GM10847 (cell line): ENCODE measurements around the gene RNASEH1.

ENCODE experiments used
- POLR2A ChIP-seq: IDR thresholded peaks from 2 replicates; pipeline ENCODE4 v1.6.1; 2011; ENCODE audit not compliant: insufficient read length; ENCODE audit errors: extremely low read depth

The RNASEH1 gene

DNA sequence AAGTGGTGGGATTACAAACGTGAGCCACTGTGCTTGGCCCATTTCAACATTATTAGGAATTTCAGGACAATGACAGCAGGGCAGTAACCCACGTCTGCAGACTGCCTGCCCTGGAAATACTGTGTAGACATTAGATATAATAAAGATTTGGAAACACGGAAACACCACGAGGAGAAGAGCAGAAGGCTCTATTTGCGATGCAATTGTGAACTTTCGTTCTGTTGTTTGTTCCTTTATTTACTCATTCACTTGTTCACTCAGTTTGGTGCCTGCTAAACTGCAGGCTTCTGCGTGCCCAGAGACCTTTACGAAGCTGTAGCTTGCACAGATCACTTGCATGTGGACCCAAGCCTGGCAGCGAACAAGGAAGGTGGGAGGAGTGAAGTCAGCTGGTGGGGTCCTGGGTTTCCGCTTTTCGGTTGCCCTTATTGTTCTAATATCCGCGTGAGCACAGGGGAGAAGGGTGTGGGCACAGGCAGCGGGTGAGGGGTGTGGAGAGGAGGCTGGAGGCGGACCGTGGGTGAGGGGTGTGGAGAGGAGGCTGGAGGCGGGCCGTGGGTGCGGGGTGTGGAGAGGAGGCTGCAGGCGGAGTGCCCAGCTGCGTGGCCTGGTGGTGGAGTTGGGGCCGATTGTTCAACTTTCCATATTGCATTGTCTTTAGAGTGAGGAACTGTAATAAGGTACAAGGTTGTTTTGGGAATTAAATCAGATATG is 40.2 kb upstream of the RNASEH1 start:
- no peak for TF ChIP-seq POLR2A

- TF ChIP-seq POLR2A: no peak
Observed at GRCh38 chr2:3597567-3597966, 39.4 kb upstream of the RNASEH1 start.

GRCh38 chr2:3596901-3597417 is 38.8 kb upstream of the RNASEH1 start:
- TF ChIP-seq POLR2A: no peak

DNA sequence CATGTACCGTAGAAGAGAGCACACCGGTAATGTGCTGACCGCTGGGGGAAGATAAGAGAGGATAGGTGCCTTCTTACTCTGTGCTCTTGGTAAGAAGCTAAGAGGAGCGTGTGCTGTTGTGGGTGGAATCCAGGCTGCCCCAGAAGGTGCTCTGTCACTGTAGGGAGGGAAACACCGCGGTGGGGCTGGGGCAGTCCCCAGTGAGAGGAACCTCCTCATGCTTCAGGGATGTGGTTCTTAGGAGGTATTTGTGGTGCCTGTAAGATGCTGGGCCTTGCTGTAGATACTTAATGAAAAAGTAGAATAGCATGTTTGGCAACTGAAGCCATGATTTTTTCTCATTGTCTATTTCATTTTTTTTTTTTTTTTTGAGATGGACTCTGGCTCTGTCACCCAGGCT is 37.9 kb upstream of the RNASEH1 start:
- TF ChIP-seq POLR2A: no peak

DNA sequence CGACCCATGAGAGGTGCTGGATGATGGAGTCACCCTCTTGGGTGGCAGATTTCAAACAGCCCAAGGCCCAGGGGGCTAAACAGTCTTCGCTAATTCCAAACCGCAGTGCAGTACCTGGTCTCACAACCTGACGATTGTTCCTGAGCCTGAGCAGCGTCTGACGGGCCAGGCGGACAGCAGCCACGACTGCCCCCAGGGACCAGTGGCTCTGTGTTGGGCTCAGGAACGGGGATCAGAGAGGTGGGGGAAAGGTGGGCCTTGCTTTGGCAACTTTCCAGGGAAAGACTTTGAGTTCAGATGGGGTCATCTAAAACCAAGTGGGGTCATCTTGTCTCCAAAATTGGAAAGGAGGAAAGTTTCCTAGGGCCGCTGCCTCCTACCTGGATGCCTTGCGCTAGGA is 37.3 kb upstream of the RNASEH1 start:
- no peak for TF ChIP-seq POLR2A

- TF ChIP-seq POLR2A: no peak
Observed at GRCh38 chr2:3594493-3595281, 36.6 kb upstream of the RNASEH1 start, which contains the start of gene COLEC11. TSS of gene COLEC11 (plus strand) at chr2:3595112. CDS start at chr2:3604341, 9,229 bp downstream.

DNA sequence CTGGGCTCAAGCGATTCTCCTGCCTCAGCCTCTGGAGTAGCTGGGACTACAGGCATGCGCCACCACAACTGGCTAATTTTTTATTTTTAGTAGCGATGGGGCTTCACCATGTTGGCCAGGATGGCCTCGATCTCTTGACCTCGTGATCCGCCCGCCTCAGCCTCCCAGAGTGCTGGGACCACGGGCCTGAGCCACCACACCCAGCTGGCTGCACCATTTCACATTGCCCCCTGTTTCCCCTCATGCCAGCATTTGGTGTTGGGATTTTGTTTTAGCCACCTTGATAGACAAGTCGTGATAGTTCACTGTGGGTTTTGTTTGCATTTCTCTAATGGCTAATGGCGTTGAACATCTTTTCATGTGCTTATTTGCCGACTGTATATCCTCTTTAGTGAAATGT is 31.0 kb upstream of the RNASEH1 start:
- no peak for TF ChIP-seq POLR2A

DNA sequence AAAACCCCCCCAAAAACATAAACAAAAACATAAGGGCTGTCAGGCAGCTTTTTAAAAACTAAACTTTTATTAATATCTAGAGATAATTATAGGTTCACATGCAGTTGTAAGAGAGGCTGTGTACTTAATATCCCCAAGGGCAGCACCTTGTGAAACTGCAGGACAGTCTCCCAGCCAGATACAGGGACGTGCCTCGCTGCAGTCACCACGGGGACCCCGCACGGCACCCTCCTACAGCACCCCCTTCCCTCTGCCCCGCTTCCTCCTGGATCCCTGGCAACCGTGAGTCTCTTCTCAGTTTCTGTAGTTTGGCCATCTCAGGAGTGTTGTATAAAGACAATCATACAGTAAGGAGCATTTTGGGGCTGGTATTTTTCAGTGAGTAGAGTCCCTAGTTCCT is 30.0 kb upstream of the RNASEH1 start:
- no peak for TF ChIP-seq POLR2A

DNA sequence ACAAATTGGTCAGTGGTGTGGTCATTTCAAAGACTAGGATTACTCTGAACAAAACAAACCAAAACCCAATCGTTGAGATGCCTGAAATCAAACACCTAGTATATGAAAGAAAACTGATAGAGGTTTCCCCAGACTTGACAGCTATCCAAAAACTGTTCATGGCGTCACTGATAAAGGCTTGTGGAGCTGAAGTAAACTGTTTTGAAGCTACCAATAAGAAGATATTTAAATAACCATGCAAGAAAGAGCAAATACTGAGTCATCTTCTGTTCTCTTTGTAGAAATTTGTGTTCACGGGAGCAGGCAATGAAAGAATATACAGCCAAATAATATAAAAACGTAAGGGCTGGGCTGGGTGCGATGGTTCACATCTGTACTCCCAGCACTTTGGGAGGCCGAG is 29.3 kb upstream of the RNASEH1 start:
- no peak for TF ChIP-seq POLR2A

DNA sequence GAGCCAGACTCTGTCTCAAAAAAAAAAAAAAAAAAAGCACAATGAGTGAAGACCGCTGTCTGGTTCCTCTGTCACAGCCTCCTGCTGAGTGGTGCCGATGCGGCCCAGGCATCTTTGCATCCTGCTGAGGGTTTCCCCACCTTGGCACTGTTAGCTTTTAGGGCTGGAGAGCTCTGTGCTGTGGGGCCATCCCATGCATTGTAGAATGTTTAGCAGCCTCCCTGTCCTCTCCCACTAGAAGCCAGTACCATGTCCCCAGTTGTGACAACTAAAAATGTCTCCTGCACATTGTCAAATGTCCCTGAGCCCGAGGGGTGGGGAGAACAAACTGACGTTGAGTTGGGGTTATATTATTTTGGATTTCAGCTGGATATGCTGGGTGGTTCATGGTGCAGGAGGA is 28.9 kb upstream of the RNASEH1 start:
- no peak for TF ChIP-seq POLR2A

- no peak for TF ChIP-seq POLR2A
Observed at GRCh38 chr2:3586220-3586619, 28.1 kb upstream of the RNASEH1 start.

DNA sequence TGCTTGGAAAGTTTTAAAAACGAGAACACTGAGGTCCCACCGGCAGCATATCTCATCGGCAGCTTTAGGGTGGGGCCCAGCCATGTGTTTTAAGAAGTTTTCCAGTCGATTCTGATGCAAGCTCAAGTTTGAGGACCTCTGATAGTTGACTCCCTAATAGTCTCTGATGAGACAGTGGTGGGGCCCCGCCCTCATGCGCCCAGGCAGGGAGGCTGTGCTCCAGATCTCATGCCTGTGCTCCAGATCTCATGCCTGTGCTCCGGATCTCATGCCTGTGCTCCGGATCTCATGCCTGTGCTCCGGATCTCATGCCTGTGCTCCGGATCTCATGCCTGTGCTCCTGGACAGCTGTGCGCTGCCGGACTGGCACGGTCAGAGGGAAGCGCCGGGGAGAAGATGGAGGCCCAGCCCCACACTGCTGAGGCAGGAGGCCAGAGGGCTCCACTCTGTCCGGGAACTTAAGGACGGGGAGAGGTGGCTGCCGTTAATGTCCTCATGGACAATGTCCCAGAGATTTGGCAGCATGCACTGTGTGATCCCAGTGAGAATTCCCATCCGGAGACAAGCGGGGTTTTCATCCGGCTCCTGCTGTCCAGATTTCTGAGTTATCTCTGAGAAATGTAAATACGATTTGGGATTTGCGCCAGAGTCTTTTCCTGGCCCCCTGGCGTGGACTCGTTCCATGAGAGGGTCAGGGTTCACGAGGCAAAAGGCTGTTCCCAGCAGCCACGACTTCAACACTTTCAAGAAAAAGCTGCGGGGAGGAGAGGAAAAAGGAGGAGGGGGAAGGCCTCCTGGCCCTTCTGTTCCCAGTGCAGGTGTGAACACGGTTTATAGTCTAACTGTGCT is 27.4 kb upstream of the RNASEH1 start:
- no peak for TF ChIP-seq POLR2A

DNA sequence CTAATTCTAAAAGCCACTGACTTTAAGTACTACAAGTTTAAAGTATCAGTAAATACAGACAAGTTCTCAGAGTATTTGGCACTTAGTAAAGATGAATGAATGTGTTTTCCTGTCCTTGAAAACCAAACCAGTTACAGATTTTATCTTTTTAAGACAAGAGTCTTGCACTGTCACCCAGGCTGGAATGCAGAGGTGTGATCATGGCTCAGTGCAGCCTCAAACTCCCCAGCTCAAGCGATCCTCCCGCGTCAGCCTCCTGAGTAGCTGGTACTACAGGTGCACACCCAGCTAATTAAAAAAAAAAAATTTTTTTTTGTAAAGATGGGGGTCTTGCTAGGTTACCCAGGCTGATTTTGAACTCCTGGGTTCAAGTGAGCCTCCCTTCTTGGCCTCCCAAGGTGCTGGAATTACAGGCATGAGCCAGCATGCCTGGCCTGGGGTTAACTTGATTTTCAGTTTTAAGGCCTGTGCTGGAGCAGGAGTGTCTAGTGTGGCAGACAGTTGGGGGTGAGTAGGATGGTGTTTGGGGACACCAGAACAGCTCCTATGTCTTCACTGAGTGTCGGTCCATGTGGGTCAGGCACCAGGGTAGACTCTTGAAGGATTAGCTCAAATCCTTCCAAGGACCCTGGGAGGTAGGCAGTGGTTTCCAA is 26.6 kb upstream of the RNASEH1 start:
- no peak for TF ChIP-seq POLR2A

DNA sequence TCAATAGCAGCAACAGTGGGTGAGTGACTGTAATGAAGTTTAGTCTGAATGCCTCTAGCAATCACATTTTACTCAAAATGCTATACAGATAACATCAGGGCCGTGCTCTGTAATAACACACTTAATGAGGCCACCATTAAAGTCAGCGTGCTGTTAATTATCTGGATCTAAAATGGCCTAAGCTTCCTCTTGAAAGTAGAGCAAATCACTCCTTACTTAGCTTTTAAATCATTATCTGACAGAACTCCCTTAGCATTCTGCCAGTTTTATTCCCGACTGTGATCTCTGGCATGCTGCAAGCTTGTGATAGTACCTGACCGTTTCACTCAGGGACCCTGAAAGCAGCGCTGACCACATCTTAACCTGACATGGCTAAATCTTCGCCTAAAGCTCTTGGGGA is 25.9 kb upstream of the RNASEH1 start:
- no peak for TF ChIP-seq POLR2A

GRCh38 chr2:3581367-3582262 is 23.5 kb upstream of the RNASEH1 start:
- no peak for TF ChIP-seq POLR2A
